Astrocyte (in vitro differentiated cells and primary cell): ENCODE results near the gene ADGRL1.

ENCODE experiments used
- EZH2 ChIP-seq: IDR thresholded peaks from 2 replicates; pipeline ENCODE4 v1.6.1; 2012; ENCODE audit warnings: mild to moderate bottlenecking, low read length, inconsistent platforms; ENCODE audit not compliant: insufficient read depth
- TF ChIP-seq, protein P1 (sequence below): IDR thresholded peaks from 2 replicates; pipeline ENCODE4 v1.5.1; 2011; ENCODE audit warnings: low read depth, mild to moderate bottlenecking, inconsistent platforms, low read length, moderate library complexity; ENCODE audit not compliant: insufficient read depth

DNA sequence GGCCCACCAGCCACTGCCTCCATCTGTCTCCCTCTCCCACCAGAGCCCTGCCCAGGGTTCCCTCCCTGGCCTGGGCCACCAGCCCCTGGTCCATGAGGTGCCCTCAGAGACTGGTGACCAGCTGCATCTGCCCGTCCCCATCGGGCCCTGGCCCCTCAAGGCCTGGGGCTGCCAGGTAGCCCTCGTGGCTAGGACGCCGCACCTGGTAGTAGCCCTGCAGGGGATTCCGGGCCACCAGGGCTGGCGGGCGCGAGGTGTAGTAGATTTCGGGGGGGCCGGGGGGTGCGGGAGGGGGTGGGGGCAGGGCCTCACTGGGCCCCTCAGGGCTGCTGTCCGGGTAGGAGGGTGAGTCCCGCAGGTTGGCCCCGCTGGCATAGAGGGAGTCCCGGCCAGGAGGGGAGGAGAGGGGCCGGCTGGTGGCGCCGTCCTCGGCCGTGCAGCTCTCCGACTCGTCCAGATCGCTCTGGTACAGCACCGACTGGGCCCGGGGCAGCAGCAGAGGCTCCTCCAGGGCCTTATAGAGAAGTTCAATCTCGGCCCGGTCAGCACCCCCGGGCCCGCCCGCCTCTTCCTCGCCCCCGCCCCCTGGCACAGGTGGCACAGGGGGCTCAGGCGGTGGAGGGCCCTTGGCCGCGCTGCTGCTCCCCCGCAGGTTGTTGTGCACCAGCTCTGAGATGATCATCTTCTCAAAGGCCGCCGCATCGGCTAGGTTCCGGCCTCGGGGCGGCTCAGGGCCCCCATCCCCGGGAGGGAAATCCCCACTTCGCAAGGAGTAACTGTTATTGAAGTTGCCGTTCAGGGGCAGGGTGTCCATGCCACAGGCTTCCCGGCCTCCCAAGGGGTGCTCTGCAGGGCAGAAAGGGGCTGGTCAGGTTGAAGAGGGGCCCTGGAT is 55.0 kb downstream of the ADGRL1 start:
- TF ChIP-seq, protein P1, sequence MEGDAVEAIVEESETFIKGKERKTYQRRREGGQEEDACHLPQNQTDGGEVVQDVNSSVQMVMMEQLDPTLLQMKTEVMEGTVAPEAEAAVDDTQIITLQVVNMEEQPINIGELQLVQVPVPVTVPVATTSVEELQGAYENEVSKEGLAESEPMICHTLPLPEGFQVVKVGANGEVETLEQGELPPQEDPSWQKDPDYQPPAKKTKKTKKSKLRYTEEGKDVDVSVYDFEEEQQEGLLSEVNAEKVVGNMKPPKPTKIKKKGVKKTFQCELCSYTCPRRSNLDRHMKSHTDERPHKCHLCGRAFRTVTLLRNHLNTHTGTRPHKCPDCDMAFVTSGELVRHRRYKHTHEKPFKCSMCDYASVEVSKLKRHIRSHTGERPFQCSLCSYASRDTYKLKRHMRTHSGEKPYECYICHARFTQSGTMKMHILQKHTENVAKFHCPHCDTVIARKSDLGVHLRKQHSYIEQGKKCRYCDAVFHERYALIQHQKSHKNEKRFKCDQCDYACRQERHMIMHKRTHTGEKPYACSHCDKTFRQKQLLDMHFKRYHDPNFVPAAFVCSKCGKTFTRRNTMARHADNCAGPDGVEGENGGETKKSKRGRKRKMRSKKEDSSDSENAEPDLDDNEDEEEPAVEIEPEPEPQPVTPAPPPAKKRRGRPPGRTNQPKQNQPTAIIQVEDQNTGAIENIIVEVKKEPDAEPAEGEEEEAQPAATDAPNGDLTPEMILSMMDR = no peak
- TF ChIP-seq EZH2 = no peak
